Inferior parietal cortex (tissue), 1 donor: ENCODE results near the gene PHF19.

Experiments
- DNase-seq: peaks from one replicate; pipeline ENCODE4 v3.0.0-alpha.2; 2016; ENCODE audit errors: extremely low spot score

PHF19 gene

GRCh38 chr9:120876842-120877240, at the start of gene PHF19:
PHF19 (minus strand) TSS chr9:120877188; CDS start chr9:120874741, 2,447 bp downstream.
- DNase-seq: no peak

- DNase-seq: no peak
Observed at GRCh38 chr9:120926397-120926928, 49.5 kb upstream of the PHF19 start, which contains the start of gene TRAF1. TRAF1 (minus strand) TSS chr9:120926796; CDS start chr9:120926075, 721 bp downstream.

GRCh38 chr9:120925535-120926396, 48.8 kb upstream of the PHF19 start:
- no peak for DNase-seq

GRCh38 chr9:120924698-120925534, 47.9 kb upstream of the PHF19 start:
- DNase-seq: no peak

GRCh38 chr9:120923620-120924328, 46.8 kb upstream of the PHF19 start:
- DNase-seq: no peak

- no peak for DNase-seq
Observed at GRCh38 chr9:120922404-120923195, 45.6 kb upstream of the PHF19 start.

- DNase-seq: no peak
Observed at GRCh38 chr9:120921661-120922181, 44.7 kb upstream of the PHF19 start.

- no peak for DNase-seq
Observed at GRCh38 chr9:120920806-120921178, 43.8 kb upstream of the PHF19 start.

GRCh38 chr9:120919843-120920805, 43.1 kb upstream of the PHF19 start:
- no peak for DNase-seq

- DNase-seq: no peak
Observed at GRCh38 chr9:120918931-120919842, 42.2 kb upstream of the PHF19 start.

- no peak for DNase-seq
Observed at GRCh38 chr9:120917929-120918762, 41.2 kb upstream of the PHF19 start.

- DNase-seq: no peak
Observed at GRCh38 chr9:120916991-120917880, 40.2 kb upstream of the PHF19 start.

GRCh38 chr9:120916588-120916987, 39.6 kb upstream of the PHF19 start:
- DNase-seq: peak; percentile 55

GRCh38 chr9:120915854-120916470, 39.0 kb upstream of the PHF19 start:
- no peak for DNase-seq

- DNase-seq: no peak
Observed at GRCh38 chr9:120914953-120915352, 38.0 kb upstream of the PHF19 start.

- peak; percentile 77 for DNase-seq
Observed at GRCh38 chr9:120914396-120914795, 37.4 kb upstream of the PHF19 start.
